Measurements from ENCODE around the gene MTFR1L. TPM values are rescaled to one million over a fixed set of nuclear protein-coding genes. Genes with fewer than 3 reads are reported as not detected.

Gene MTFR1L
- total and polyA plus RNA-seq, 9 of the 15 experiments (the other 6 are each of a cell fraction or from before 2014, with no cell fraction given) = 41.4 to 98.5 (median 53.7) TPM

GRCh38 chr1:25858906-25859789, 39.4 kb downstream of the MTFR1L start, which contains the start of gene AUNIP (continued):
- TF ChIP-seq EHMT2 (IDR thresholded peaks at IDR 0.05) = peak; percentile 70
- TF ChIP-seq NFATC3 (IDR thresholded peaks at IDR 0.05) = peak; percentile 62; the same call in 1 of the 2 replicates
- TF ChIP-seq ATF3 (IDR thresholded peaks at IDR 0.05) = peak; percentile 5; the same call in 1 of the 2 replicates
- no peak; the same call in 1 of the 2 replicates for TF ChIP-seq ATF3 (CRISPR knock-in tag; conservative IDR thresholded peaks at IDR 0.05)
- TF ChIP-seq ZBTB2 (IDR thresholded peaks at IDR 0.05) = peak; percentile 62
- peak; percentile 55 for TF ChIP-seq KLF1 (tag; IDR thresholded peaks at IDR 0.05)
- TF ChIP-seq RCOR1 (IDR thresholded peaks at IDR 0.05; ENCODE audit: borderline replicate concordance in 1 of 2, low read depth in 2 of 2, low read length in 2 of 2) = peak in 1 of 2 experiments; percentile 50; a peak in 2 of 4 replicates
- no peak for TF ChIP-seq ZNF589 (CRISPR knock-in tag; IDR thresholded peaks at IDR 0.05; ENCODE audit: low read depth)
- no peak for TF ChIP-seq ZNF197 (CRISPR knock-in tag; IDR thresholded peaks at IDR 0.05; ENCODE audit: low read depth)
- TF ChIP-seq HDAC3 (IDR thresholded peaks at IDR 0.05; ENCODE audit: borderline replicate concordance, partially characterized antibody) = no peak
- no peak for TF ChIP-seq ZNF507 (tag; conservative IDR thresholded peaks at IDR 0.05)
- no peak for TF ChIP-seq HOXB6 (CRISPR knock-in tag; IDR thresholded peaks at IDR 0.05; ENCODE audit: borderline replicate concordance)
- peak; percentile 93 for TF ChIP-seq HBP1 (CRISPR knock-in tag; IDR thresholded peaks at IDR 0.05)
- no peak for TF ChIP-seq HDAC6 (IDR thresholded peaks at IDR 0.05; ENCODE audit: low read depth, low read length)
- peak in 1 of 3 experiments; percentile 69; a peak in 2 of 6 replicates for TF ChIP-seq ZBTB11 (CRISPR knock-in tag; IDR thresholded peaks at IDR 0.05)
- no peak for TF ChIP-seq FOXO4 (CRISPR knock-in tag; IDR thresholded peaks at IDR 0.05)
- TF ChIP-seq RBFOX2 (IDR thresholded peaks at IDR 0.05; ENCODE audit: low read depth, low read length) = peak; percentile 99
